ENCODE data around the gene MLXIPL. TPM values are rescaled to one million over a fixed set of nuclear protein-coding genes. Genes with fewer than 3 reads are reported as not detected.

Gene MLXIPL
- total RNA-seq, 4 donors from 2014 or later: 7.7 to 56.2 (median 17.5) TPM

GRCh38 chr7:73599916-73600315 lies 24.4 kb downstream of the MLXIPL start:
- no peaks in the 10 kb centered on the region for H3K9me3 ChIP-seq
- ATAC-seq: no peak
- H3K4me3 ChIP-seq: no peak overlapping the region
- peaks cover 49% of the 10 kb centered on the region for H3K27me3 ChIP-seq
- TF ChIP-seq, protein P1, sequence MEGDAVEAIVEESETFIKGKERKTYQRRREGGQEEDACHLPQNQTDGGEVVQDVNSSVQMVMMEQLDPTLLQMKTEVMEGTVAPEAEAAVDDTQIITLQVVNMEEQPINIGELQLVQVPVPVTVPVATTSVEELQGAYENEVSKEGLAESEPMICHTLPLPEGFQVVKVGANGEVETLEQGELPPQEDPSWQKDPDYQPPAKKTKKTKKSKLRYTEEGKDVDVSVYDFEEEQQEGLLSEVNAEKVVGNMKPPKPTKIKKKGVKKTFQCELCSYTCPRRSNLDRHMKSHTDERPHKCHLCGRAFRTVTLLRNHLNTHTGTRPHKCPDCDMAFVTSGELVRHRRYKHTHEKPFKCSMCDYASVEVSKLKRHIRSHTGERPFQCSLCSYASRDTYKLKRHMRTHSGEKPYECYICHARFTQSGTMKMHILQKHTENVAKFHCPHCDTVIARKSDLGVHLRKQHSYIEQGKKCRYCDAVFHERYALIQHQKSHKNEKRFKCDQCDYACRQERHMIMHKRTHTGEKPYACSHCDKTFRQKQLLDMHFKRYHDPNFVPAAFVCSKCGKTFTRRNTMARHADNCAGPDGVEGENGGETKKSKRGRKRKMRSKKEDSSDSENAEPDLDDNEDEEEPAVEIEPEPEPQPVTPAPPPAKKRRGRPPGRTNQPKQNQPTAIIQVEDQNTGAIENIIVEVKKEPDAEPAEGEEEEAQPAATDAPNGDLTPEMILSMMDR (IDR thresholded peaks at IDR 0.05): no peak
- TF ChIP-seq POLR2AphosphoS5 (IDR thresholded peaks at IDR 0.05) (no peak), POLR2A (IDR thresholded peaks at IDR 0.05) (no peak), EP300 (IDR thresholded peaks at IDR 0.05) (no peak)
- H3K4me1 ChIP-seq: no peaks in the 10 kb centered on the region
- no peak overlapping the region for H3K27ac ChIP-seq
- WGBS, 2 donors (ENCODE audit: low coverage in 1 of 2): 49% methylated on average over 3 of the region's 7 CpGs; no CpG with 5 or more reads in 1 of the 2 donors
- H3K36me3 ChIP-seq: no peaks in the 10 kb centered on the region

GRCh38 chr7:73599151-73599882 lies 25.0 kb downstream of the MLXIPL start:
- Histone ChIP-seq H3K4me3 (no peak overlapping the region), H3K9me3 (no peaks in the 10 kb centered on the region), H3K36me3 (no peaks in the 10 kb centered on the region), H3K4me1 (no peaks in the 10 kb centered on the region), H3K27me3 (peaks cover 49% of the 10 kb centered on the region), H3K27ac (no peak overlapping the region)
- WGBS, 2 donors (ENCODE audit: low coverage in 1 of 2): 62 to 87% methylated on average over 6 to 10 of the region's 13 CpGs
- TF ChIP-seq EP300 (IDR thresholded peaks at IDR 0.05): no peak
- no peak for TF ChIP-seq POLR2A (IDR thresholded peaks at IDR 0.05)
- TF ChIP-seq POLR2AphosphoS5 (IDR thresholded peaks at IDR 0.05): no peak
- TF ChIP-seq, protein P1 (IDR thresholded peaks at IDR 0.05): no peak
- ATAC-seq: no peak

- Histone ChIP-seq H3K27ac (no peak overlapping the region), H3K9me3 (no peaks in the 10 kb centered on the region), H3K36me3 (no peaks in the 10 kb centered on the region), H3K4me1 (no peaks in the 10 kb centered on the region), H3K27me3 (peaks cover 46% of the 10 kb centered on the region), H3K4me3 (no peak overlapping the region)
- 82% methylated on average over 4 to 5 of the region's 5 CpGs for WGBS, 2 donors (ENCODE audit: low coverage in 1 of 2)
- no peak for TF ChIP-seq EP300 (IDR thresholded peaks at IDR 0.05)
- TF ChIP-seq POLR2AphosphoS5 (IDR thresholded peaks at IDR 0.05): no peak
- TF ChIP-seq, protein P1 (IDR thresholded peaks at IDR 0.05): no peak
- TF ChIP-seq POLR2A (IDR thresholded peaks at IDR 0.05): no peak
- ATAC-seq: no peak
These were observed 26.1 kb downstream of the MLXIPL start for GRCh38 chr7:73597978-73598782.

GRCh38 chr7:73596191-73597065 lies 27.9 kb downstream of the MLXIPL start:
- TF ChIP-seq EP300 (IDR thresholded peaks at IDR 0.05): no peak
- TF ChIP-seq, protein P1 (IDR thresholded peaks at IDR 0.05): no peak
- TF ChIP-seq POLR2A (IDR thresholded peaks at IDR 0.05): no peak
- no peak for TF ChIP-seq POLR2AphosphoS5 (IDR thresholded peaks at IDR 0.05)
- ATAC-seq: no peak
- Histone ChIP-seq H3K27me3 (peaks cover 32% of the 10 kb centered on the region), H3K9me3 (no peaks in the 10 kb centered on the region), H3K4me1 (no peaks in the 10 kb centered on the region), H3K36me3 (no peaks in the 10 kb centered on the region), H3K4me3 (no peak overlapping the region), H3K27ac (no peak overlapping the region)
- WGBS, 2 donors (ENCODE audit: low coverage in 1 of 2): 41% methylated on average over 9 of the region's 37 CpGs; no CpG with 5 or more reads in 1 of the 2 donors

Data from gastroesophageal sphincter (tissue), 4 donors.